DOHH2 (cell line): Measurements from ENCODE around the gene NOC4L.

Experiments used
- CTCF ChIP-seq: fragments of 200-600 bp; sonication (generic); IDR thresholded peaks from one replicate; pipeline ENCODE4 v1.5.1; 2014; ENCODE audit warnings: antibody characterized with exemption, mild to moderate bottlenecking, low read depth, low read length; ENCODE audit not compliant: poor library complexity, severe bottlenecking
- EZH2phosphoT487 ChIP-seq: fragments of 200-600 bp; sonication (generic); IDR thresholded peaks from 2 replicates; pipeline ENCODE4 v1.6.1; 2017; ENCODE audit warnings: borderline replicate concordance, mild to moderate bottlenecking, antibody characterized with exemption, low read length, moderate library complexity, mixed read lengths

GRCh38 chr12:132178316-132178715 is 34.1 kb downstream of the NOC4L start:
- no peak for TF ChIP-seq EZH2phosphoT487
- TF ChIP-seq CTCF: no peak
